Activated CD4-positive, alpha-beta T cell treated with anti-CD3 and anti-CD28 coated beads, Interleukin-2, Interleukin-6, amounts not matched to agents 100 ng/mL and 50 ng/mL, durations not matched to agents 16 hours and 8 hours (primary cell): Measurements from ENCODE around the gene SLC15A4.
"Not testable (repeated sequence)": the region's sequence is repeated elsewhere in the genome, so short reads cannot be mapped to it uniquely, and the experiment has no call there.

Experiments
- DNase-seq: peaks from one replicate; pipeline ENCODE4 v3.0.0-alpha.2; 2020

SLC15A4 gene

DNA sequence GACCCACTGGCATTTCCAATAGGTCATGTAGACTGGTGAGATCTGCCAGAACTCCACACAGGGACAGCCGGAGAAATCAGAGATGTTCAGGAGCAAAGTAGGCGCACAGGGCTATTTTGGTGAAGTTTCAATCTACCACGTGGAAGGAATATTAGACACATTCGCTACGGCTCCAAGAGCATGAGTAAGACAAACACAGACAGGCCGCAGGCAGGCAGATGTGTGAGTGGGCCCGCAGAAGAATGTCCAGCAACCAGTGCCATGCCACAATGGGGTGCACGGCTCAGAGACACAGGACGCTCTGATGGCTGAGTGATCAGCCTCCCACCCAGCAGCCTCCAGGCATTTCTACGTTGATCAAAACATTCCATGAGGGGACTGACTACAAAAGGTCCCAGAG, 10.4 kb downstream of the SLC15A4 start:
- DNase-seq = no peak

- DNase-seq = peak; percentile 24
Observed at GRCh38 chr12:128811806-128812205, 12.0 kb downstream of the SLC15A4 start.

DNA sequence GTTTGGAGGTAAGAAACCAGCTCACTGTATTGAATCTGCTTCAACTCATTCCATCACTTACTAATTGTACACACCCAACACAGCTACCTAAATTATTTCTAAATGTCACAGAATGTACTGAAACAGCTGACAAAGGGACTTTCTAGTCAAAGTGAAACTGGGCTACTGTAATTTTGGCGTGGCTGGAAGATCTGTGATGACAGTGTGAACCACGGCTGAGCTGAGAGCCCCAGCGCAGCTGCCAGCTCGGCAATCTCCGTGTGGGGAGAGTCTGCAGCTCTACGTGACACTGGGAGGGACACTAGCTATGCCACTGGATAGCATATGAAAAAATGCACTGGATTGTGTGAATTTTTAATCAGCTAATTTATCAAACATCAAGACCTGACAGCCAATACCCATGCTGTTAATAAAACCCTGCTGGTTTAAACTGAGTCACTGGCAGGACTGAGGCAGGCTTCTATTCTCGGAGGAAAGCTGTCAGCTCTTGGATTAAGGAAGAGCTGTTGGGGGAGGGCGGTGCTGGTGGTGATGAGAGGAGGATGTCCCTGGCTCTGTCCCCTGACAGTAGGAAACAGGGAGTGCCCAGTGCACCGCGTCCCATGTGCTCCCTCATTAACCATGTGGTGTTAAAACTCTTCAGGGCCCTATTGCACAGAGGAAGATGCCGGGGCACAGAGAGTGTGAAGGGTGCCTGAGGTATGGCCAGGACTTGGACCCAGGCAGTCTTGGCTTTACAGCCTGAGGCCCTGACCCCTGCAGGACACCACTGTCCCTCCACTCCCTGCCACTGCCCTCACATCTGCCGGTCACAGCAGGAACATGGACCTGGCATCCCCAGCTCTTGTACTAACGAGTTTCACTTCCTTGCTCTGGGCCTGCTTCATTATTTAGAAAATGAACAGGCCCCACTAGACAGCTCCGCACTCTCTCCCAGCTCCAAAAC, 13.3 kb downstream of the SLC15A4 start:
- DNase-seq = peak; percentile 84

DNA sequence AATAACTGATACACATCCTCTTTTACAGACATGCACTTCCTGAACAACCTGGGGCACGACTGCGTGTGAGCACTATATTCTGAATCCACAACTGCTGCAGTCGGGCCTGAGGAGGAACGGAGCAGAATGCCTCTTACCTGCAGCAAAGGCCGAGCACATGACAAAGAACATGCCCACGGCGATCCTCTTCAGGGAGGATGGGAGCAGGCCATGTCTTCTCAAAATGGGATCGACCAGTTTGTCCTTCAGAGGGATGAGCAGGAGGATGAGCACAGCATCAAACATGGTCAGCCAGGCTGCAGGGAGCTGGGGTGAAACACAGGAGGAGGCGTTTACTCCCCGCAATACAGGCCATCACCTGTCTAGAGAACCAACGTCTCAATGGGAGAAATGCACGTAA, 15.1 kb downstream of the SLC15A4 start:
- DNase-seq = no peak

DNA sequence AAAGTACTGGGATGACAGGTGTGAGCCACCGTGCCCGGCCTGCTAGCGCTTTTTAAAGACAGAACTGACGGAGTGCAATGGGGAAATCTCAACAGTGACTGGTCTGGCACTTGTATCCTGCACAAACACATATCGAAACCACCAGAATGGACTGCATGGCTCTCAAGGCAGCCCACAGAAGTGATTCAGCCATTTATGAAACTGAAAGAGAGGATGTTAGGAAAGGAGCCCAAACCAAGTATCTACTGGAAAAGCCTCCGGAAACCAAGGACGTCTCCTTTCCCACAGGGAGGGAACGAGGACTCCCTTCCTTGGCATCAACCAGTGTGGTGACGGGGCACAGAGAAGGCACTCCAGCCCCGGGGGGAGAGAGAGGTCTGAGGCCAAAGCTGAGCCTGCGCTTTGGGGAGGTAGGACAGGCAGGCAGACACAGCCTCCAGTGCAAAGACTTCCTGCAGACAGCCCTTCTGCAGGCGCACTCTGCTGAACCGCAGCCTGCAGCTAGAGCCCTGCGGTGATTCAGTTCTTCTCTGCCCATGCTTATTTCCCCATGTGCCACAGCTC, 16.5 kb downstream of the SLC15A4 start:
- no peak for DNase-seq

DNA sequence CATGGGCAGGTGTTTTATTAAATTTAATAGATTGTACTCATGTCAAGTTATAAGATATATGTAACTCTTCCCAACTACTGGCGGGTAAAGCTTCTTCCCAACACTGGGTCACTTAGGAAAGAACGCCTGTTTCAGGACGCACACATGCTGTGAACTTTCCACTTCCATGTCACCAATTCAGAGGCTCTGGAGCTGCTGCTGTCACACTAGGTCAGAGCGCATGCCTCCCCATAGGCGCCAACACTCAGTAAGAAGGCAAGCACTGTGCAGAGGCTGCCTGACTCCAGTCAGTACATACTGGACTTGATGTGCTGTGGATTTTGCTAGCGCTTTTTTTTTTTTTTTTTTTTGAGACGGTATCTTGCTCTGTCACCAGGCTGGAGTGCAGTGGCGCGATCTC, 17.2 kb downstream of the SLC15A4 start:
- DNase-seq = no peak

DNA sequence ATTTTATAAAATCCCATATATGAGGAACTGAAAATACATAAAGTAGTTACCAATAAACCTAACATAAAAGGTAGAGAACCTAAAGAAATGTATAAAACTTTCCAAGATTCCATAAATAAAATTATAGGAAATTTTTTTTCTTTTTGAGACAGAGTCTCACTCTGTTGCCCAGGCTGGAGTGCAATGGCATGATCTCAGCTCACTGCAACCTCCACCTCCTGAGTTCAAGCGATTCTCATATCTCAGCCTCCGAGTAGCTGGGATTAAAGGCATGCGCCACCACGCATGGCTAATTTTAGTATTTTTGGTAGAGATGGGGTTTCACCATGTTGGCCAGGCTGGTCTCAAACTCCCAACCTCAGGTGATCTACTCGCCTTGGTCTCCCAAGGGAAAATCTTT, 18.4 kb downstream of the SLC15A4 start:
- DNase-seq = not testable (repeated sequence)

DNA sequence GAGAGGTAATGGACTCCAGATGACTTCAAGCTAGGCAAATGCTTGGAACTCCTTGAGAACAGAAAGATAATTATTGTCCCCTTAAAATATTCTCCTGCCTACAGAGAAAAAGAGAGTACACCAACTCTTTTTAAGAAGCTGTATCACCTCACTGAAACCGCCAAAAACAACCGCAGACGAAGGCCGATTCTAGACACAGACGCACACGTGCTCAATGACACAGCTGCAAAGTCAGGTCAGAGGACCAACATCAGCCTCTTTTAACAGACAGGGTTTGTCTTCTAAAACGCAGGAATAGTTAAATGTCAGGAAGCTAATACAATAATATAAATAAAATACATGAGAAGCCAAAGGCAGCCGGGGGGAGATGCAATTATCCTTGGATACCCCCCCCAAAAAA, 19.0 kb downstream of the SLC15A4 start:
- no peak for DNase-seq

- DNase-seq = no peak
Observed at GRCh38 chr12:128803788-128804187, 20.0 kb downstream of the SLC15A4 start.

- no peak for DNase-seq
Observed at GRCh38 chr12:128802756-128803155, 21.0 kb downstream of the SLC15A4 start.

DNA sequence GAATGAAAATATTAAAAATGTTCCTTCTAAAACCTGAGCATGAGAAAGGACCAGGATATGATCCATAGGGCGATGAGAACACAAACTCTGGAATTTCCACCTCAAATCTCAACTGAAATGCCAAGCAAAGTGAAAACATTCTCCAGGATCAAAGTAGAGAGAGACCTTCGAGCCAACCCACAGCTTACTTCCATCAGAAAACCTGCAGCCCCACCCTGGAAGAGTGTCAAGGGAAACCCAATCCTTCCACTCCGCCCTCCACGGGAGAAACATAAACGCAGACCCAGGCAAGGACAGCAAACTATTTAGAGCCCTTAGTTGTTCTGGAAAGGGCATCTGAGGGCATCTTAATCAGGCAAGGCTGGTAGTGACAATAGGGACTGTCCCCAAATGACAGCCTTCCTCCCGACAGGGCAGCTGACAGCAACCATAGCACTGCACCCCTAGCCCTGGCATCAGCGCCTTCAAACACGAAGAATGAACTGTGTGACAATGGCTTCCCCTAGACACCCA, 21.8 kb downstream of the SLC15A4 start:
- DNase-seq = no peak

- no peak for DNase-seq
Observed at GRCh38 chr12:128800606-128801005, 23.2 kb downstream of the SLC15A4 start.

DNA sequence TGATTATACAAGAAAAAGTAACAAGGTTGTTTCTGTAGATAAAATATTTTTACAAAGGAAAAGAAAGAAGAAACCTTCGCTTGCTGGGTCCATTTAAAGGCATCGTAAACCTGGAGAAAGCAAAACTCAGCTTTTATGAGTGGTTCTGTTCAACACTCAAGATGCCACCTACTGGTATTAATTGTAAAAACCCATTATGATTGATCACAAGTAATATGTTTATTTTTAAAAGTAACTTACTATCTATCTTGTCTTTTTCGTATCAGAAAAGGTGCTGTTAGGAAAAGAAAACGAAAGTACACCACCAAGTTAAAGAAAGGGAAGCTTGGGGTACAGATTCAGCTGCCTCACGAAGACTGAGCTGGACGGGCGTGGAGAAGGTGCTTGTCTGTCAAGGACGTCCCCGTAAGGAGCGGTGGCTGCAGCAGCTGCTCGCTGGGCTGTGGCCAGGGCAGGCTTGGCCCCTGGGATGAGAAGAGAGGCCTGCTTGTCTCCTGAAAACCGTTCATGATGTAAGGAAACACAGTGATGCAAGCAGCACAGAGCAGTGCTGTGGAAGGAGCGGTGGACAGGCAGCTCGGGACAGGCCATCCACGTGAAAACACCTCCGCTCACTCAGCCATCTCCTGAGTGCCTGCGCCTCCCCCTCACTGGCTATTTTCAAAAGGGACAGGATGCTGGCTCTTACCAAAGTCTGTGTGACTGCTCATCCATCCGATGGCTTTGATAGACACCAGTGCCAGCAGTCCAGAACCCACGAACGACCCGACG, 25.0 kb downstream of the SLC15A4 start:
- no peak for DNase-seq

DNA sequence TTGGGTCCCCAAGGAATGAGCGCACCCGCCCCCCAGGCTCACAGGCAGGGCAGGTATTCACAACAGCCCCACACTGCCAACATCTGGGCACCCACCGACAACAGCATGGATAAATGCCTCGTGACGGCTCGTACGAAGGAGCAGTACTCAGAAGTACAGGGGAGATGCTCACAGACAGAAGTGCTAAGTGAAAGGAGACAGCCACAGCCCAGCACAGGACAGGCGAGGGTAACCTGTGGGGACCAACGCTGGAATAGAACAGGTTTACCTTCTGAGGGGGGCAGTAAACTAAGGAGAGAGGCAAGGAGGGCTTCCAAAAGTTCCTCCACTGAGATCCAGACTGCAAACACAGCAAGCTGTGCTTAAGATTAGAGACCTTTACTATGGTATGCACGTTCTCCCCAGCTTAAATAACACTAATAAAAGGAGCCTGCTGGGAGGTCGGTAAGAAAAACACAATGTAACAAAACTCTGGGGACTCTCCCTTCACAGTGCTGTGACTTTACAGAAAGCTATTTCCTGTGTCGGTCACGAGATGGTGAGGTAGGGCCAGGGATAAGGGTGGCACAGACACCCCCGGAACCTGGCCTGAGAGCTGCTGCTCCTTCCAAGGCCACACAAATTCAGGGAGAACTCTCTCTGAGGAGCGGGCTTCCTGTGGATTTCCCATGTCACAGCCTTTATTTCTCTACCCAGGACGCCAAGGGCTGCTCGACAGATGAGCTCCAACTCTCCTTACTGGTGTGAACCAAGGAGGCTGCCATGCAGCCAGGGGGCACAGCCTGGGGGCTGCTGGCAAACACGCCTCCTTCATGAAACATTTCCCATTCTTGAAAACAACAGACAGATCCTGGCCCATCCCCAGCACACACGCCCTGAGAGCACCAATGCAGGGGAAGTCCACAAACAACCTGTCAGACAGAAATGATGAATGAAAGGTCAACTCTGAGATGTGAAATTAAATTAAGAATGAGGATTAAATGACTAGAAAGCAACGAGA, 26.3 kb downstream of the SLC15A4 start:
- no peak for DNase-seq

DNA sequence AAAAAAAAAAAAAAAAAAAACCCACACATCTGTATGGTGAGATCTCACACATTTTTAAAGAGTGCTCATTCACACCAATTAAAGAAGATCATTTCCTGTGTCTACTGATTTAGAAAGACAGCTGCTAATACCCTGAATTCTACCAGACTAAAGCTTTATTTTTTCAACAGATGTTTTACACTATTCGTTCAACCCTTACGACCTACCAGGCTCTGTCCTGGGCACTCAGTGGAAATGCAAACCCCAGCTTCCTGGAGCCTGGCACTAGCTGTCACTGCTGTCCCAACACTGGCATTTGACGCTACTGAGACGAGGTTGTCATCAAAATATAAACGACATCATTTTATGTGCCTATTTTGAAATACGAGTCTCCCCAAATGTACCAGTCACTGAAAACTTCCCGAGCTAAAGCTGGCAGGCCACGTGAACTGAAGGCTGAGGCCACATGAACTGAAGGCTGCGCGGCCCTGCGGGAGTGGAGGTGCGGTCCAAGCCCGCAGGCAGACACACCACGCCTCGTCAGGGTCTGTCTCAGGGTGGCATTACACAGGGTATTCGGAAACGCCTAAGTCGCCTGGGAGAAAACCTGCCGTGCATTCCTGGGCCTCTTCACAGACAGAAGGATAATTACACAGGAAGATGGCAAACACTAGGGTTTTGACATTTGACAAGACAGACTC, 27.2 kb downstream of the SLC15A4 start:
- DNase-seq = no peak

- no peak for DNase-seq
Observed at GRCh38 chr12:128795530-128796361, 28.0 kb downstream of the SLC15A4 start.

DNA sequence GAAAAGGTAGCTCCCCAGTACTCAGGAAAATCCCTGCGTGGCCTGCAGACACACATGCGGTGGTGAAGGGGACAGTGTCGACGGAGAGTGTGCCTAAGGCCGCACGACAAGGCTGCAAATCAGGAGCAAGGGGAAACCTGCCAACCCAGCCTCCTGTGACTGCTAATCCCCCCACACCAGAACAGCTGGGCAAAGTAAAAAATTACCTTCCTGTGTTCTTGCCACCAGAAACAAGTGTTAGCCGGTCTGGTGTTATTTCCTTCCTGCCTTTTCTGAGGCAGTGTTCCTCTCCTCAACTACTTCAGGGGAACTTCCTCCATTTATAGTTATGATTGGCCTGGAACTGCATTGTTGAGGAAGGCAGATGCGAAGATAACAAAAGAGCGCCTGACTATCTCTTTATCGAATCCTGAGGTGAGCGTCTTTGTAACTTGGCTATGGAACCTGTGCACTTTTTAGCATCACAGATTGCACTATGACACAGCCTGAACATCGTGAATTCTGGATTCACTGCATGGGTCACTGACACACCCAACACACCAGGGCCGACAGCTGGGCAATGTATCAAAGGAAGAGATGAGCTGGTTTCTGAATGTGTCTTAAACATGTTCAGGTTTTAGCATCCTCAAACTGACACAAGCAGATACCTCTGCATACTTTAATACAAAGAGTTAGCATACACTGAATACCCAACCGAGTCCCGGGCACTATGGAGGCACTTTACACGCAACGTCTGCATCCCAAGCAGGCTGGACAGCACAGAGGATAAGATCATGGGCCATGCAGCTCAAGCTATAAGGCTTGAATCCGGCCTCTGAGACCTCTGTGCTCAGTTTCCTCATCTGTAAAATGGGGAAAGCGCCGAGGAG, 28.9 kb downstream of the SLC15A4 start:
- no peak for DNase-seq

DNA sequence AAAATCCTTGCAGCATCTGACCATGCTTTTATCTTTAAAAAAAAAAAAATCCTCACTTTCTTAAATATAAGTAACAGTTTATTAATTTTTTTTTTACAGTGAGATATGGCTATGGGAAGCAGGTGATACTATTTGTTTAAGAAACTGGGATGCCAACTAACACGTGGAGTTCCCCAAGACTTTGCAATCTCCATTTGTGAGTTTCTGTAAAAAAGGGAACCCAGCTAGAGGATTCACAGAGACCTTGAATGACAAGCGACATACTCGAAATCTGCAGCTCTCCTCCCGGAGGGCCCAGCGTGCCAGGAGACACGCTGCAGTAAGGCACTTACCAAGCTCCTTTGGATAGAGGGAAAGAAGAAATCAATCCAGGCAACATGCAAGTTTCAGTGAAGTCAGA, 30.1 kb downstream of the SLC15A4 start:
- DNase-seq = no peak

GRCh38 chr12:128792881-128793280, 30.9 kb downstream of the SLC15A4 start:
- DNase-seq = no peak

GRCh38 chr12:128792398-128792797, 31.4 kb downstream of the SLC15A4 start:
- no peak for DNase-seq
